Measurements from ENCODE around the gene PCCA.
A peak's percentile ranks its signal among the peaks of the same experiment; 100 is the strongest.
"Not testable (repeated sequence)": the region's sequence is repeated elsewhere in the genome, so short reads cannot be mapped to it uniquely, and the experiment has no call there.

PCCA gene

DNA sequence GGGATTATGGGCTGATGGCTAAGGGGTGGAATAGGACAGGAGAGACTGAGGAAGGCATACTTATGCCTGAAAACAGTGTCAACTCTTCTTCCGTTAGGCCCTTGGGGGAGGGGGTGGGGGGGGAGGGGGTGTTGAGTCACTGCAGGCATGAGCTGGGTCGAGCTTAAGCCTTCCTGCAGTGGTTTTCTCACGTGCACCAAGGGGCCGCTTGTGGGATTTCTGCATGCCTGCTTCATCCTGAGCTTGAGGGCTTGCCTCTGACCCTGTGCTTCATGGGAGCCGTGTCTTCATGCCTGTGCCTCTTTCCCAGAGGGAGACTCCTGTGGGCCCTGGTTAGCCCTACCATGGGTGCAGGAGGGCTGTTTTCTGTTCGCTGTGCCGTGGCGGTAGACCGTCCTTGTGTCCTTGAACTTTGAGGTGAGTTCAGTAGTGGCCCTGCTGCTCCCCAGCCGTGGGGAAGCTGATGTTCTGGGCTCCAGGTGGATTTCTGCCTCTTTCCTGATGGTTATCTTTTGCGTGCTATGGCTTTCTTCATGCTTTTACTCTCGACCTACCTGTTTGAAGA lies 186.1 kb downstream of the PCCA start:
- peak; percentile 64 for DNase-seq
- in situ Hi-C loops (cut with MboI; ENCODE audit: low pct_unique_long_range_greater_than_20kb, low sequenced_read_pairs), result no loop called here

DNA sequence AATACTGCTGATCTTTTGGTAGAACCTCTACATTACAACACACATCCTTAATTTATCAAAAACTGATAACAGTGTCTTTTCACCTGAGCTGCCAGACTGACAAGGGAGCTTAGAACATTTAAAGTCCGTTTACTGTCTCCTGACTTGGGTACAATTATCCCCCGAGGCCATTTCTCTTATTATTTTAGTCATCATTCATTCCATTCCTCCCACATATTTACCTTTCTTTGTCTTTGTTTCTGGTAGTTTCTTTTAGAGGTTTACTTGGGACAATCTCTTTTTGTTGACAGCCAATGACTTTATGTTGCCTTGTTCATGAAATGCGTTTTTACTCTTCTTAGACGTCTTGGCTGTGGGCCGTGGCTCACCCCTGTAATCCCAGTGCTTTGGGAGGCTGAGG lies 186.9 kb downstream of the PCCA start:
- DNase-seq, result no peak
- in situ Hi-C loops (cut with MboI; ENCODE audit: low pct_unique_long_range_greater_than_20kb, low sequenced_read_pairs), result no loop called here

DNA sequence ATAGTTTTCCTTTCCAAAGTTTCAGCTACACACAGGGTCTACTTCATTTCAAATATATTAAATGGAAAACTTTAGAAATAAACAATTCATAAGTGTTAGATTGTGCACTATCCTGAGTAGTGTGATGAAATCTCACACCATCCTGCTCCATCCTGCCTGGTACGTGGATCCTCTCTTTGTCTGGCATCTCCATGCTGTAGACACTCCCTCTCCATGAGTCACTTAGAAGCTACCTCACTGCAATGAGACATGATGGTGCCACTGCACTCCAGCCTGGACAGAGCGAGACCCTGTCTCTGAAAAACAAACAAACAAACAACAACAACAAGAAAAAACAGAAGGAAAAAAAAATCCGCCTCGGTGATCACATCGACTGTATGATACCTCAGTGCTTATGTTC lies 191.8 kb downstream of the PCCA start:
- in situ Hi-C loops (cut with MboI; ENCODE audit: low pct_unique_long_range_greater_than_20kb, low sequenced_read_pairs), result no loop called here
- no peak for DNase-seq

DNA sequence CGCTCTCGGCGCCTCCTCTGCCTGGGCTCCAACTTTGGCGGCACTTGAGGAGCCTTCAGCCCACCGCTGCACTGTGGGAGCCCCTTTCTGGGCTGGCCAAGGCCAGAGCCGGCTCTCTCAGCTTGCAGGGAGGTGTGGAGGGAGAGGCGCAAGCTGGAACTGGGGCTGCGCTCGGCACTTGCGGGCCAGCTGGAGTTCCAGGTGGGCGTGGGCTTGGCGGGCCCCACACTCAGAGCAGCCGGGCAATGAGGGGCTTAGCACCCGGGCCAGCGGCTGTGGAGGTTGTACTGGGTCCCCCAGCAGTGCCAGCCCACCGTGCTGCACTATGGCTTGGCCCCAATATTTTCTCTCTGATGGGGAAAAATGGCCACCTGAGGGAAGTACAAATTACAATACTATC lies 193.4 kb downstream of the PCCA start:
- DNase-seq; in situ Hi-C loops (cut with MboI; ENCODE audit: low pct_unique_long_range_greater_than_20kb, low sequenced_read_pairs): not testable (repeated sequence)

DNA sequence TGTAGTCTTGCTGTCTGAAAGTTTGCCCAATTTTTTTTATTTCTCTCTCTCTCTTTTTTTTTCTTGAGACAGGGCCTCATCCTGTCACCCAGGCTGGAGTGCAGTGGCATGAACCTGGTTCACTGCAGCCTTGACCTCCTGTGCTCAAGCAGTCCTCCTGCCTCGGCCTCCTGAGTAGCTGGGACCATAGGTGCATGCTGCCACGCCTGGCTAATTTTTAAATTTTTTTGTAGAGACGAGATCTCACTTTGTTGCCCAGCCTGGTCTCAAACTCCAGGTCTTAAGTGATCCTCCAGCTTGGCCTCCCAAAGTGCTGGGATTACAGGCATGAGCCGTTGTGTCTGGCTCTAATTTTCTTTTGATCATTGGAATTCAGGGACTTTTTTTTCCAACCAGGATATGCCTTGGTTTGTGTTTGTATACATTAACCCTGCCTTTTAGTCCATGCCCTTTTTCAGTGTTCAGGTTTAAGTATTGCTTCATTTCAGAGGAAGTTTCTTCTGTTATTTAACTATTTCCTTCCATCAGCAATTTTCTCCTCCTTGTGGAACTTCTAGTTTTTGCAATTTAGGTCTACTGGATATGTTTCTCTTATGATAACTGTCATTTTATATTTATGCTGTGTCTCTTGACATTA lies 201.4 kb downstream of the PCCA start:
- in situ Hi-C loops (cut with MboI; ENCODE audit: low pct_unique_long_range_greater_than_20kb, low sequenced_read_pairs), result no loop called here
- DNase-seq, result no peak

DNA sequence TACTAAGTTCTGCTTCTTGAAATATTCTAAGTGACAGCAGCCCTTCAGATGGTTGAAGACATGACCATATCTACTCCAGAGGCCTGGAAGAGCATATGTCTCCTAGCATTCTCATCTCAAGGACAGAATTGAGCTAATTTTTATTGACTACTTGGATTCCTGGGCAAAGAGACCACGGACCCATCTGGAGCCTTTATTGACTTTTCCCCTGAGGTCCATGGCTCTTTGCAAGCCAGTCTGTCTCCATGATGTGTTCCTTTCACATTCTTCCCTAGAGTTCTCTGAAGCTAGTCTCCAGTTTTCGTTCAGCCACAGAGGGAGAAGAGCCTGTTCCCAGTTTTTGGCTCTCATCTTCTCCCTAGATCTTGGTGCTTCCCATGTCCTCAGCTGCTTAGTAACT lies 202.7 kb downstream of the PCCA start:
- no peak for DNase-seq
- in situ Hi-C loops (cut with MboI; ENCODE audit: low pct_unique_long_range_greater_than_20kb, low sequenced_read_pairs), result no loop called here

DNA sequence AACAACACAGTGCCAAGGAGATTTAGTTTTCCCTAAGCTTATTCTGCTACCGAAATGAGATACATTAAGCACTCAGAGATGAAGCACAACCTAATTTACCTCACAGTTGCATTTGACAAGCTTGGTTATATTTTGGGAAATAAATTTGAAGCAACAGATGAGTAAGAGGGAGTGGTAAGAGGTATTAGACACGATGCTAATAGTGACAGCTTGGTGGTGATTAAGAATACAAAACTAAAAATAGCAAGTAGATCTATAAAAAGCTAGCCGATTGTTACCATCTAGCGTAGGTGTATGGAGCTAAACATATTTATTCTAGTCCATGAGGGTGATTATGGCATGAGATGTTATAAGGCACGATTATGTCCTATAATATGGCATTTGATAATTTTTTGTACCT lies 208.5 kb downstream of the PCCA start:
- DNase-seq, result no peak
- in situ Hi-C loops (cut with MboI; ENCODE audit: low pct_unique_long_range_greater_than_20kb, low sequenced_read_pairs), result no loop called here

DNA sequence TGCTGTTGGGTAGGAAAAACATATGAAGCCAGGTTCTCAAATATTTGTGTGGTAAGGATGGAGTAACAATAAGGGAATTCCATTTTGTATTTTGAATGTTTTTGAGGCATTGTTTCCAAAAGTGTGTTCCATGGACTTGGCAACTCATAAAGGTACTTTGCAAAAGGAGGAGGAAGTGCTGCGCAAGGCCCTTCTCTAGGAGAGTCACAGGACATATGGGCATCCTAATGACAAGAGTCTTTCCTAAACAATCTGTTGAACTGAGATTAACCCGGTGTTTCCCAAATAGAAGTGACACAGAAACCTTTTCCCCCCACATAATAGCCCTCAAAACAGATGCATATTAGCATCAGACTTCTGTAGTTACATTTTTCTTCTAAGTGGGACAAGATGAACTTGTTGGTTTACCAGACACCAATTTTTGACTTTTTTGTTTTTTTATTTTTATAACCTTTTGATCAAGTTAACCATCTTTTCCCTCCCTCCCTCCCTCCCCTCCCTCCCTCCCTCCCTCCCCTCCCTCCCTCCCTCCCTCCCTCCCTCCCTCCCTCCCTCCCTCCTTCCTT lies 209.3 kb downstream of the PCCA start:
- no peak for DNase-seq
- in situ Hi-C loops (cut with MboI; ENCODE audit: low pct_unique_long_range_greater_than_20kb, low sequenced_read_pairs), result no loop called here

DNA sequence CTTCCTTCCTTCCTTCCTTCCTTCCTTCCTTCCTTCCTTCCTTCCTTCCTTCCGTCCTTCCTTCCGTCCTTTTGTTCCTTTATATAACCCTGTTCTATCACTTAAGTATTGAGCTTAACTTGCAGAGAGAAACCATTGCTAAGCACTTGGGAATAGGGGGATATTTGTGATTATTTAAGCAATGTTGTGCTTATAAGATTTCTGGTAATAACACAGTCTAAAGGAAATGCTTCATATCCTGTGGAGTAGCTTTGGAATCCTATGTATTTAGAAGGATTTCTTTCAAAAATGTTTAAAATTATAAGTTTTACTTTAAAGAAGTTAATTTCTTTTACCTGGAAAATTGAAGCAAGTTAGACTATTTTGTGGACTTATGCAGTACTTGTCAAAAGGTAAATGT lies 209.8 kb downstream of the PCCA start:
- in situ Hi-C loops (cut with MboI; ENCODE audit: low pct_unique_long_range_greater_than_20kb, low sequenced_read_pairs), result no loop called here
- no peak for DNase-seq

DNA sequence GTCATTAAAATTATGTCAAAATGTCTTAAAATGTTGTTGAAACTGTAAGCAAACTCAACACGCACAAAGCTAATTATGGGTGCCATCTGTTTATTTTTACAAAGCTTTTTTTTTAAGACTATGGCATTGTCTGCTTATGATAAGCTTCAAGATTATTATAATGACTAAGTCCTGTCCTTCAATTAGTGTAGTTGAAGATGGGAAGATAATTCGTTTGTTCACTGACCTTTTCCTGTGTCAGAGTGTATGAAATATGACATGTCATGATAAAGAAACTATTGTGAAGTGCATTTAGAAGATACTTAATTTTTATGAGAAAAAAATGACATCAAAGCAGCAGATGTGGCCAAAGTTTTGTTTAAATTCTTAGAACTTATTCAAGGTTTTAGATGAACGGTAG lies 211.3 kb downstream of the PCCA start:
- no peak for DNase-seq
- in situ Hi-C loops (cut with MboI; ENCODE audit: low pct_unique_long_range_greater_than_20kb, low sequenced_read_pairs), result no loop called here

DNA sequence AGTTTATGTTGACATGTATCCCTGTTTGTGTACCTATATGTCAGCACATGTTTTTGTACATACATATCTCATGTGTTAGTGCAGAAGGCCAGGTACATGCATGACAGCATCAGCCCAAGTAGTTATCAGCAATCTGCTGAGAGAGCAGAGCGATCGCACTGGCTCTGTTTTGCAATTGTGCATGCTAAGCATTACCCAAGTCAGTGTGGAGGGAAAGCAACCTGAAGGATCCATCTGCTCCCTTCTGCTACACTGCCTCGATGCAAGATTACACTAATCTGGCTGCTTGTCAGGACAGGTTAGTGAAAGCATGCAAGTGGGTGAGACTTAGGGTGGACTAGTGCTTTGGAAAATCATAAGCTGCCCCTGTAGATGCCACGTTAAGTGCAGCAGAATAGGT lies 211.8 kb downstream of the PCCA start:
- no peak for DNase-seq
- in situ Hi-C loops (cut with MboI; ENCODE audit: low pct_unique_long_range_greater_than_20kb, low sequenced_read_pairs), result no loop called here

DNA sequence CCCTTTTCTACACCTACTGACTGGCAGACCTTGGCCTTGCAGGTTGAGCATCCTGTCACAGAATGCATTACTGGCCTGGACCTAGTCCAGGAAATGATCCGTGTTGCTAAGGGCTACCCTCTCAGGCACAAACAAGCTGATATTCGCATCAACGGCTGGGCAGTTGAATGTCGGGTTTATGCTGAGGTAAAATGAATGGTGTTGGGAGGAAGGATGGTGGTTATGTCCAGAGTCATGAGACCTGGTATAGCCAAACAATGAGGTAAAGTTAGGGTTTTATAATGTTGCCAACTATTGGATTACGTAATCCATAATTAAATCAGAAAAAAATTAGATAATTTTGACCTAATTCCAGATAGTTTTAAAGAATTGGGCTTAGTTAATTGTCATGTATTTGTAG lies 212.5 kb downstream of the PCCA start:
- no peak for DNase-seq
- in situ Hi-C loops (cut with MboI; ENCODE audit: low pct_unique_long_range_greater_than_20kb, low sequenced_read_pairs), result no loop called here

DNA sequence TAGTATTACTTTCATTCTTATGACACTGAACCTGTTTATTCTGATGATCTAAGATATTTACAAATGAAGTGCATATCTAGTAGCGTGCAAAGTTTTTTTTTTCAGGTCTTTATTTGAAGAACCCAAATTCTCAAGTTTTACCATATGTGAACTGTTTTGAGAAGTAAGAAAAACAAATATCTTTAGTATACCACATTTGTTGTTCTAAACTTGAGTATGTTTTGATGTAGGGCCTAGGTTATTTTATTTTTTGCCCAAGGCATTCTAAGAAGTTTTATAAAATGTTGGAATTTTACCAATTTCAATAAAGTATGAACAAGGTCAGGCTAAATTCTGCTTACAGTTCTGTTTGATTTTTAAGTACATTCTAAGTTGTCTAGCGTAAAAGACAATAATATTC lies 213.5 kb downstream of the PCCA start:
- in situ Hi-C loops (cut with MboI; ENCODE audit: low pct_unique_long_range_greater_than_20kb, low sequenced_read_pairs), result no loop called here

DNA sequence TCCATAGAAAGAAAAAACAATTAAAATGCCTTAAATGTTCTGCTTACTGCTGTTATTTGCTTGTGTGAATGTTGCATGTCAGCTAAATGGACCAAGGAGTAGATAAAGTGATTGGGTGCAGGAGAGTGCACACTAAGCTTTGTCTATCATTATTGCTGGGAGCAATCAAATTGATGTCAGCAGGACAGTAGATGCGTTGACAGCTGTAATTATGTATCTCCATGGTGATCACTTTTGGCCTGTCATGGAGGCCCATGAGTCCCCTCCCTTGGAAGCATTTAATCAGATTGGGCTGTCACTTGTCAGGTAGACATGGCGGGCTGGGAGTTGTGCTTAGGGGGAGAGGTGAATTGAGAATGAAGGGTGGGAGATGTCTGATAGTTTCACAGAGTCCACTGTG lies 215.3 kb downstream of the PCCA start:
- in situ Hi-C loops (cut with MboI; ENCODE audit: low pct_unique_long_range_greater_than_20kb, low sequenced_read_pairs), result no loop called here
- no peak for DNase-seq

More for the DNA sequence above, 213.5 kb downstream of the PCCA start:
- DNase-seq, result no peak

DNA sequence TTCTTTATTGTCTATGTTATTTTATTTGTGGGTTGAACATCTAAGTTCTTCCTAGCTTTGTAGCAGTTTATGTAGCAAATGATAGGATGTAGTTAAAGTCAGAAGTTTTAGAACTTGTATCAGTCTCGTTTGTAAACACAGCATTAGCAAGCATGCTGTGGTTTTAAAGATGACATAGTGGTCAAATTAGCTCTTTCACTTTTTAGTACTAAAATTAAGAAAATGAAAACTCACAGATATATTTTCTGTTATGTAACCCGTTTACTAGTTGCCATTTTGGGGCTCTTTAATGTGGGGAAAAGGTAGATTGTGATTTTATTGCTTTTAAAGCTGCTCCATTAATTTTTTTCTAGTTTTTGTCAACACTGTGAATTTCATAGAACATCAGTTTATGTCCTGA lies 216.5 kb downstream of the PCCA start:
- DNase-seq, result no peak
- in situ Hi-C loops (cut with MboI; ENCODE audit: low pct_unique_long_range_greater_than_20kb, low sequenced_read_pairs), result no loop called here

DNA sequence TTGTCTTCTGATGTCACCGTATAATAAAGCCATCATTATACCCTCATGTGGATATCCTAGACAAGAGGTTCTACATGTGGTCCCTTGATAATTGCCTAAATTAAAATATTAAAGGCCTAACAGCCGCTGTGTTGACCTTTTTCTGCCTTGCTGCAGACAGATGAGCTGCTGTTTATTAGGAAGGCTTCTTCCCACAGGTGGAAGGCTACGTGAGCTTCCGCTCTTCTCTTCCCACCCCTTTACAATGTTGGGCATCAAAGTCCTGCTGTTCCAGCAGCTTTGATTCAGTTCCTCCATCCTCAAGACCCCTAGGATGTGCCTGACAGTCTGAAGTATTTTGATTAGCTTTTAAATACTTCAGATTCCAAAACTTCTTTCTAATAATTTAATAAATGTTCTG lies 217.1 kb downstream of the PCCA start:
- in situ Hi-C loops (cut with MboI; ENCODE audit: low pct_unique_long_range_greater_than_20kb, low sequenced_read_pairs), result no loop called here
- DNase-seq, result no peak

DNA sequence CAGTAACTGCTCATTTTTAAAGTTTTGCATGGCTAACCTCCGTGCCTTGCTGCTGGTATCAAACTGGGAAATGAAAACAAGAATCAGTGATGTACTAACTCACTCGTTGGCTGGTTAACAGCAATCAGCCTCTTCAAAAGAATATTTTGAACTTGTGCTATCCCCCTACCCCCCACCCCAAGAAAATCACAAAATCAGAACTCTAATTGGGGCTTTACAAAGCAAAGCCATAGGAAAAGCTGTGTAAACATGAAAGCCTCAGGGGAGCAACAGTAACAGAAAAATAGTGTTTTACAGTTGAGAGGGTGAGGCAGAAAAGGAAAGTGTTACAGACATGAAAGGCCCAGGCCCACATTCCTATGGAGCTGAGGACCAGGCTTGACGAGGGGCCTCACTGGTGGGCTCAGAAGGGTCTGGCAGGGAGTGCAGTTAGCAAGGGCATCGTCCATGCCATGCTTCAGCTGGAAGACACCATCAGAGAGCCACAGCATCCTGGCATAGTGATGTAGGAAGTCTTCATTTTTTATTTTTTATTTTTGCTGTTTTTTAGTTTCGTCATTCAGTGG lies 217.6 kb downstream of the PCCA start:
- DNase-seq, result no peak
- in situ Hi-C loops (cut with MboI; ENCODE audit: low pct_unique_long_range_greater_than_20kb, low sequenced_read_pairs), result no loop called here

DNA sequence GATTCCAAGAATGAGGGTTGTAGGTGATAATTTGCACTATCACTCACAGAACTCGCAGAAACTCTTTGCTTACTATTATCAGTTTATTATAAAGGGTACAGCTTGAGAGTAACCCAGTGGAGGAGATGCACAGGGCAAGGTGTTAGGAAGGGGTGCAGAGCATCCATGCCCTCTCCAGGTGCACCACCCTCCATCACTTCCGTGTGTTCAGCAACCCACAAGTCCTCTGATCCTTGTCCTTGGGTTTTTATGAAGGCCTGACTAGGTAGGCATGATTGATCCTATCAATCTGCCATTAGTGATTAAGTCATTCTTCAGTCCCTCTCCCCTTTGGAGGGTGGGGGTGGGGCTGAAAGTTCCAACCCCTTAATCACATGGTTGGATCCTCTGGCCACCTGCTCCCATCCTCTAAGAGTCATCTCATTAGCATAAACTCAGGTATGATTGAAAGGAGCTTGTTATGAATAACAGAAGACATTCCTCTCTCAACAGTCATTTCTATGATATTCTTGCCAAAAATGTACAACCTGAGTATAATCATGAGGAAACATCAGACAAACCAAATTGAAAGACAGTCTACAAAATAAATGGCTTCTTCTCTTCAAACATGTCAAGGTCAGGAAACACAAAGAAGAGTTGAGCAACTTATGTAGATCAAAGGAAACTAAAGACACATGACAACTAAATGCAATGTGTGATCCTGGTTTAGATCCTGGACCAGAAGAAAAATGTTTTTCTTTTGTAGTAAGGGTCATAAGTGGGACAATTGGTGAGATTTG lies 225.4 kb downstream of the PCCA start:
- no peak for DNase-seq
- in situ Hi-C loops (cut with MboI; ENCODE audit: low pct_unique_long_range_greater_than_20kb, low sequenced_read_pairs), result no loop called here

DNA sequence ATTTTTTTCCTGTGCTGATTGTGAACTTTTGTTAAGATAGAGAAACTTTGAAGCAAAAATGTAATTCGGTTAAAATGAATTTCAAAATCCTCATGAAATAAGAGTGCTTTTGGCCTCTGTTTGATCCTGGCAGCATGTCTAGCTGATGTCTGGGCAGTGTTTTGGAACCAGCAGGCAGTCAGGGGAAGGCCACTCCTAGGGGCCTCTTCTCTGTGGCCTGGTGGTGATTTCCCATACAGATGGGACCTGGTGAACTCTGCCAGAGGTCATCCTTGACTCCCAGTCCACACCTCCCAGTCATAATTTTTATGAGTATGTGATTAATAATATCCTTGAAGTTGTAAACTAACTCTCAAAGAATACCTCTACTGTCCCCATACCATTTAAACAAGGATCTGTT lies 226.6 kb downstream of the PCCA start:
- DNase-seq, result no peak
- in situ Hi-C loops (cut with MboI; ENCODE audit: low pct_unique_long_range_greater_than_20kb, low sequenced_read_pairs), result no loop called here

DNA sequence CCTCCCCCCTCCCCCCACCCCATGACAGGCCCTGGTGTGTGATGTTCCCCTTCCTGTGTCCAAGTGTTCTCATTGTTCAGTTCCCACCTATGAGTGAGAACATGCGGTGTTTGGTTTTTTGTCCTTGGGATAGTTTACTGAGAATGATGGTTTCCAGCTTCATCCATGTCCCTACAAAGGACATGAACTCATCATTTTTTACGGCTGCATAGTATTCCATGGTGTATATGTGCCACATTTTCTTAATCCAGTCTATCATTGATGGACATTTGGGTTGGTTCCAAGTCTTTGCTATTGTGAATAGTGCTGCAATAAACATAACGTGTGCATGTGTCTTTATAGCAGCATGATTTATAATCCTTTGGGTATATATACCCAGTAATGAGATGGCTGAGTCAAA lies 229.6 kb downstream of the PCCA start:
- DNase-seq; in situ Hi-C loops (cut with MboI; ENCODE audit: low pct_unique_long_range_greater_than_20kb, low sequenced_read_pairs): not testable (repeated sequence)

Data from KBM-7 (cell line).